Stimulated activated memory B cell treated with anti-CD40 and anti-IgM and Interleukin-4, amounts not matched to agents 10 μg/mL and 1 μg/mL and 100 μg/mL, for 72 hours (primary cell): ENCODE measurements around the gene ACSL1.
"Not testable (repeated sequence)": the region's sequence is repeated elsewhere in the genome, so short reads cannot be mapped to it uniquely, and the experiment has no call there.

ENCODE experiments used
- ATAC-seq: fragments of 150-1000 bp; cut with Tn5 transposase; 2 replicates; pipeline ENCODE4 v1.10.0; 2021
- H3K27ac Mint-ChIP-seq: one replicate; pipeline ENCODE4 v1.8.0; 2022; ENCODE audit warnings: mild to moderate bottlenecking, mixed read lengths
- H3K27me3 Mint-ChIP-seq: one replicate; pipeline ENCODE4 v1.8.0; 2022; ENCODE audit warnings: mixed read lengths
- H3K36me3 Mint-ChIP-seq: one replicate; pipeline ENCODE4 v1.8.0; 2022; ENCODE audit warnings: mixed read lengths
- H3K4me1 Mint-ChIP-seq: one replicate; pipeline ENCODE4 v1.8.0; 2022; ENCODE audit warnings: mixed read lengths
- H3K4me3 Mint-ChIP-seq: one replicate; pipeline ENCODE4 v1.8.0; 2022; ENCODE audit warnings: mild to moderate bottlenecking, moderate library complexity, mixed read lengths
- H3K9me3 Mint-ChIP-seq: one replicate; pipeline ENCODE4 v1.8.0; 2022; ENCODE audit warnings: mixed read lengths

Gene ACSL1

GRCh38 chr4:184747034-184747830 is 78.5 kb downstream of the ACSL1 start:
- Mint-ChIP-seq H3K27ac (no peak overlapping the region), H3K27me3 (no peaks in the 10 kb centered on the region), H3K4me1 (peaks cover 25% of the 10 kb centered on the region), H3K9me3 (no peaks in the 10 kb centered on the region), H3K36me3 (no peaks in the 10 kb centered on the region), H3K4me3 (no peak overlapping the region)
- no peak for ATAC-seq

GRCh38 chr4:184745831-184746795 is 79.7 kb downstream of the ACSL1 start:
- Mint-ChIP-seq H3K27me3 (no peaks in the 10 kb centered on the region), H3K27ac (peak overlapping the region; percentile 13), H3K9me3 (no peaks in the 10 kb centered on the region), H3K36me3 (no peaks in the 10 kb centered on the region), H3K4me3 (no peak overlapping the region), H3K4me1 (peaks cover 25% of the 10 kb centered on the region)
- peak; percentile 70 for ATAC-seq

GRCh38 chr4:184744236-184744635 is 81.5 kb downstream of the ACSL1 start:
- Mint-ChIP-seq H3K27ac (no peak overlapping the region), H3K9me3 (no peaks in the 10 kb centered on the region), H3K4me3 (no peak overlapping the region), H3K27me3 (no peaks in the 10 kb centered on the region), H3K4me1 (peaks cover 23% of the 10 kb centered on the region), H3K36me3 (no peaks in the 10 kb centered on the region)
- ATAC-seq = no peak

- Mint-ChIP-seq H3K27ac (no peak overlapping the region), H3K4me1 (peaks cover 17% of the 10 kb centered on the region), H3K4me3 (no peak overlapping the region), H3K27me3 (no peaks in the 10 kb centered on the region), H3K36me3 (no peaks in the 10 kb centered on the region), H3K9me3 (no peaks in the 10 kb centered on the region)
- no peak for ATAC-seq
Observed at GRCh38 chr4:184743650-184744049, 82.1 kb downstream of the ACSL1 start.

GRCh38 chr4:184741651-184742050 is 84.1 kb downstream of the ACSL1 start:
- H3K9me3 Mint-ChIP-seq, ATAC-seq, H3K36me3 Mint-ChIP-seq, H3K27me3 Mint-ChIP-seq, H3K4me3 Mint-ChIP-seq, H3K27ac Mint-ChIP-seq: not testable (repeated sequence)
- peaks cover 16% of the 10 kb centered on the region for H3K4me1 Mint-ChIP-seq

GRCh38 chr4:184740980-184741391 is 84.8 kb downstream of the ACSL1 start:
- Mint-ChIP-seq H3K9me3 (no peaks in the 10 kb centered on the region), H3K27ac (no peak overlapping the region), H3K4me1 (peaks cover 10% of the 10 kb centered on the region), H3K36me3 (no peaks in the 10 kb centered on the region), H3K4me3 (no peak overlapping the region), H3K27me3 (no peaks in the 10 kb centered on the region)
- no peak for ATAC-seq

GRCh38 chr4:184739575-184739974 is 86.2 kb downstream of the ACSL1 start:
- not testable (repeated sequence) for H3K9me3 Mint-ChIP-seq, H3K4me1 Mint-ChIP-seq, H3K27me3 Mint-ChIP-seq, H3K4me3 Mint-ChIP-seq, H3K36me3 Mint-ChIP-seq, ATAC-seq
- peak overlapping the region; percentile 26 for H3K27ac Mint-ChIP-seq

GRCh38 chr4:184734758-184735157 is 91.0 kb downstream of the ACSL1 start:
- peak overlapping the region; percentile 84 for H3K27ac Mint-ChIP-seq
- no peaks in the 10 kb centered on the region for H3K36me3 Mint-ChIP-seq
- ATAC-seq = no peak
- peaks cover 13% of the 10 kb centered on the region for H3K4me1 Mint-ChIP-seq
- peak overlapping the region; percentile 94 for H3K4me3 Mint-ChIP-seq
- H3K27me3 Mint-ChIP-seq = no peaks in the 10 kb centered on the region
- H3K9me3 Mint-ChIP-seq = no peaks in the 10 kb centered on the region

GRCh38 chr4:184733654-184734524 is 91.9 kb downstream of the ACSL1 start, which contains the start of gene CENPU:
TSS of gene CENPU (minus strand) at chr4:184734096. CDS start at chr4:184734062, 34 bp downstream.
- ATAC-seq = peak; percentile 98
- Mint-ChIP-seq H3K4me3 (peak within 1 kb of the TSS; percentile 94), H3K4me1 (peaks cover 9% of the 10 kb centered on the region), H3K9me3 (no peaks in the 10 kb centered on the region), H3K27me3 (no peaks in the 10 kb centered on the region), H3K36me3 (no peaks in the 10 kb centered on the region), H3K27ac (peak within 1 kb of the TSS; percentile 84)

- no peaks in the 10 kb centered on the region for H3K27me3 Mint-ChIP-seq
- no peak overlapping the region for H3K4me3 Mint-ChIP-seq
- H3K36me3 Mint-ChIP-seq = peaks cover 14% of the 10 kb centered on the region
- H3K9me3 Mint-ChIP-seq = no peaks in the 10 kb centered on the region
- ATAC-seq = no peak
- H3K27ac Mint-ChIP-seq = peak overlapping the region; percentile 84
- peaks cover 9% of the 10 kb centered on the region for H3K4me1 Mint-ChIP-seq
Observed at GRCh38 chr4:184732126-184732525, 93.6 kb downstream of the ACSL1 start.

- Mint-ChIP-seq H3K4me1 (peaks cover 16% of the 10 kb centered on the region), H3K4me3 (no peak overlapping the region), H3K36me3 (peaks cover 20% of the 10 kb centered on the region), H3K9me3 (no peaks in the 10 kb centered on the region), H3K27ac (no peak overlapping the region), H3K27me3 (no peaks in the 10 kb centered on the region)
- no peak for ATAC-seq
Observed at GRCh38 chr4:184731056-184731455, 94.7 kb downstream of the ACSL1 start.

GRCh38 chr4:184729946-184730345 is 95.8 kb downstream of the ACSL1 start:
- Mint-ChIP-seq H3K36me3 (peaks cover 20% of the 10 kb centered on the region), H3K4me3 (no peak overlapping the region), H3K27me3 (no peaks in the 10 kb centered on the region), H3K4me1 (peaks cover 23% of the 10 kb centered on the region), H3K27ac (no peak overlapping the region), H3K9me3 (no peaks in the 10 kb centered on the region)
- ATAC-seq = no peak

GRCh38 chr4:184728858-184729257 is 96.9 kb downstream of the ACSL1 start:
- H3K27me3 Mint-ChIP-seq = no peaks in the 10 kb centered on the region
- H3K4me3 Mint-ChIP-seq = no peak overlapping the region
- no peaks in the 10 kb centered on the region for H3K9me3 Mint-ChIP-seq
- no peak for ATAC-seq
- peaks cover 22% of the 10 kb centered on the region for H3K36me3 Mint-ChIP-seq
- H3K27ac Mint-ChIP-seq = no peak overlapping the region
- H3K4me1 Mint-ChIP-seq = peaks cover 23% of the 10 kb centered on the region

- ATAC-seq = no peak
- Mint-ChIP-seq H3K27me3 (no peaks in the 10 kb centered on the region), H3K36me3 (peaks cover 36% of the 10 kb centered on the region), H3K4me1 (peaks cover 15% of the 10 kb centered on the region), H3K27ac (no peak overlapping the region), H3K4me3 (no peak overlapping the region), H3K9me3 (no peaks in the 10 kb centered on the region)
Observed at GRCh38 chr4:184727430-184727829, 98.3 kb downstream of the ACSL1 start.

- H3K4me3 Mint-ChIP-seq = no peak overlapping the region
Observed at GRCh38 chr4:184722798-184723197, 103.0 kb downstream of the ACSL1 start.

More at GRCh38 chr4:184722798-184723197, 103.0 kb downstream of the ACSL1 start:
- Mint-ChIP-seq H3K9me3 (peaks cover 11% of the 10 kb centered on the region), H3K4me1 (peaks cover 15% of the 10 kb centered on the region), H3K36me3 (peaks cover 68% of the 10 kb centered on the region), H3K27ac (peak overlapping the region; percentile 5), H3K27me3 (no peaks in the 10 kb centered on the region)
- no peak for ATAC-seq
